GM21423 (cell line): Measurements from ENCODE around the gene ING1.
"Not testable (repeated sequence)": the region's sequence is repeated elsewhere in the genome, so short reads cannot be mapped to it uniquely, and the experiment has no call there.

ENCODE experiments used
- ATAC-seq: cut with Tn5 transposase; IDR thresholded peaks from one replicate; pipeline ENCODE4 v1.9.1; 2021; ENCODE audit warnings: mild to moderate bottlenecking, moderate library complexity; ENCODE audit not compliant: unreplicated experiment

ING1 gene

GRCh38 chr13:110713981-110714796 lies 689 bp downstream of the ING1 start:
- ATAC-seq = no peak

DNA sequence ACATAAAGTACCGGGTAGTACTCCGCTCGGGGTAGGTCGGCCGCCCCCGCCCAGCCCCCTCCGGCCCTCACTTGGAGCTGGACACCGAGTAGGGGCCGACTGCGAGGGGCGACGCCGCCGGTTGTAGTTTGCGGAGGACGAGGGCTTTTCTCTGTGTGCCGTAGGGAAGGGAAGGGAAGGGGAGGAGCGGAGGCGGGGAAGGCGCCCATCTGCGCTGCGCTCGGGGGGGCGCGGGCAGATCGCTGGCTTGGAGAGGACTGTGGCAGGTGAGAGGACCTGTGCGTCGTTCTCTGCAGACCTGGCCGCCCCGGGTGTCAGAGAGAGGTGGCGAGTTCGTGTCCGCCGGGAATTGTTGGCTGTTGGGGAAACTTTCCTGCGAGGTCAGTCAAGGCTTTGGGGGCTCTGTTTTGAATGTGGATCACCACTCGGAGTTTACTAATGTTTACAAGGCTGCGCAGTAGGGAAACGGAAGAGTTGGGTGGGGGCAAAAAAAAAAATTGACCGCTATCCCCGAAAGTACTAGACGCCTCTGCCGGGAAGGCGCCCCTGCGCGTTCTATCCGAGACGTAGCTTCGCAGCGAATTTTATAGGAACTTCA lies 1.4 kb downstream of the ING1 start:
- ATAC-seq = no peak

- peak; percentile 50 for ATAC-seq
Observed at GRCh38 chr13:110715395-110716246, 2.1 kb downstream of the ING1 start.

GRCh38 chr13:110716247-110716515 lies 2.7 kb downstream of the ING1 start:
- ATAC-seq = no peak

- ATAC-seq = no peak
Observed at GRCh38 chr13:110719036-110719710, 5.7 kb downstream of the ING1 start.

DNA sequence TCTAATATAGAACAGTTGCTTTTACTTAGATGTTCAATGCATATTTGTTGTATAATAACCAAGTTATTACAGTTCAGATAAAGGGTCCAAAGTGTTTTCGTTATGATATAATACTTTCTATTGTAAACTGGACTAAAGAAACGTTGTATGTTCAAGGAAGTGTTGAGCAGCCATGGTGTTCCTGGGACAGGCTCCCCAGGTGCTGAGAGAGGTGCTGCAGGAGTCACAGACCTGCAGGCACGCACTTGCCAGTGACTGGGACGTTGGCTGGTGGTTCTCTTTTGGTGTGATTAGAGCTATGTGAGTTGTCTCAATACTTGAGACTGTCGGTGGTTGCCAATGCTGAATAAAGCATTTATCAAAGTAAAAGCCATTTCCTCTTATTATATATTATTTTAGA lies 9.5 kb downstream of the ING1 start:
- no peak for ATAC-seq

DNA sequence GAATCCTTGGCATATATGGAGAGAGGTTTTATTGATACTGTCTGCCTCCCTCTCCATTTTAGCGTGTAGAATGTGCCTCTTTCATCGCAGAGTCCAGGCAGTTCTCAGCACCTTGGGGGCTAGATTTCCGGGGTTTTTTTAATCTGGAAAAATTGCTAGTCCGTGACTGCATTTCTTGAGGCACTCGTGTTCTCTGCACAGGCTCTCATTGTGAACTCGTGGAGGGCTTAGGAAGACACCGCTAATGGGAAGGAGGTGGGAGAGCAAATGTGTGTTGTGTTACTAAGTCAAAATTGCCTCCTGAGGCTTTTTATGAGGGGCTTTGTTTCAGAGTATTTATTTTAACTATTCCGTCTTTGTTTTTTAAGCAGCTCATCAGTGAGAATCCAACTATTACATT lies 10.1 kb downstream of the ING1 start:
- ATAC-seq = no peak

GRCh38 chr13:110726153-110726552 lies 12.7 kb downstream of the ING1 start:
- ATAC-seq = not testable (repeated sequence)

- ATAC-seq = no peak
Observed at GRCh38 chr13:110726726-110727125, 13.2 kb downstream of the ING1 start.

DNA sequence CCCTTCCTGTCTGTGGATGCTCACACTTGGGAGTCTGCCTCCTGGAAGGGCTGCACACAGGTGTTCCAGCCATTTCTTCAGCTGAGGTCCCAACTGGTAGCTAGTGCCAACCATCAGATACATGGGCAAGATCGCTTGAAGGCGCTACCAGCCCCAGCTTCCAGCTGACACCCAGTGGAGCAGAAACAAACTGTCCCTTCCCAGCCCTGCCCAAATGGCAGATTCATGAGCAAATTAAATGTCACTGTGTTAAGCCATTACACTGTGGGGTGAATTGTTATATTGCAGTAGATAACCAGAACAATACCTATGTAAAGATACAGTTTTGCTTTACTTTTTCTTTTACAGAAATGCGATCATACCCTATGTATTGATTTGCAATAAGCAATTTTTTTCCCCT lies 17.6 kb downstream of the ING1 start:
- ATAC-seq = no peak

DNA sequence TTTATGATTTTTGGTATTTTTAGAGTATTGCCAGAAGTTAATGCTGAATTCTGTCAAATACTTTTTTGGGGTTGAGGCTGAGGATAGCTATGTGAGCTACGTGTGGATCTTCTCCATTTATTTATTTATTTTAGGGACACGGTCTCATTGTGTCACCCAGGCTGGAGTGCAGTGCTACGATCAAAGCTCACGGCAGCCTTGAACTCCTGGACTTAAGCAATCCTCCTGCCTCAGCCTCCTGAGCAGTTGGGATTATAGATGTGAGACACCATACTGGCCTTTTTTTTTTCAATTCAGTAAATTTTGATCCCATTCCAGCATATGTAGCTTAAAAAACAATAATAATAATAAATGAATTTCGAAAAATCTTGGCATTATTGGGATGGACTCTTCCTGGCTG lies 21.1 kb downstream of the ING1 start:
- no peak for ATAC-seq

GRCh38 chr13:110737555-110737954 lies 24.1 kb downstream of the ING1 start:
- no peak for ATAC-seq

GRCh38 chr13:110743687-110744086 lies 30.2 kb downstream of the ING1 start:
- ATAC-seq = no peak

DNA sequence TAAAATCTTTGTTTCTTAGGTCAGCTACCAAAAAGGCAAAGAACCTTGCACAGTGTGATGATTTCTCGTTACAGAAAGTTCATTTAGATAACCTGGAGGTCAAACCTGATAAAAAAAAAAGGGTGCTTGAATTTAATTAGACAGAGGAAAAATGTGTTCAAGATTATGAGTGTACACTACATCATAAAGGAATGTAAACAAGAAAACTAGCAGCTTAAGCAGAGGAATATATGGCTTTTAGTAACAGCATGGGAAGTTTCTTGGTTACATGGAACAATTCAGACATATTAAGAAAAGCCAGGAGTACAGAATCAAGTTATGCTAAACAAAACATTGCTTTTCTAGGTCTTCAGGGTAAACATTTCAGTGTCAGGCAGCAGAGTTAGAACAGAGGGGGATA lies 32.9 kb downstream of the ING1 start:
- no peak for ATAC-seq

DNA sequence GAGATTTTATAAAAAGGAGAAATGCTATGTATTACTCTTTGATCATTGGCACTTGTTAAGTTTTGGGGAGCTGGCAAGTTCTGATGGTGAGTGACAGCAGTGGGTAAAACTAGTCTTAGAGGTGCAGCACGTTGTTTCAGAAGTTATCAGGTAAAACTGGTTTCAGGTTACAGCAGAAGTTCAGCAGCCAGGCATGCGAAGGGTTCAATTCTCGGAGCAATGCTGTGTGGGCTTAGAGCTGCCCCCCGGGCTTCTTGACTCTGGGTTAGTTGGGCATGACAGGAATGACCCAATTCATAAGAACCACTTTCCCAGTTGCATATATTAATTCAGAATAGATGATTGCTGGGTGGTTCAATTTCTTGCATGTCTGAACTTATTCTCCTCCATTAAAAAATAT lies 34.8 kb downstream of the ING1 start:
- no peak for ATAC-seq

DNA sequence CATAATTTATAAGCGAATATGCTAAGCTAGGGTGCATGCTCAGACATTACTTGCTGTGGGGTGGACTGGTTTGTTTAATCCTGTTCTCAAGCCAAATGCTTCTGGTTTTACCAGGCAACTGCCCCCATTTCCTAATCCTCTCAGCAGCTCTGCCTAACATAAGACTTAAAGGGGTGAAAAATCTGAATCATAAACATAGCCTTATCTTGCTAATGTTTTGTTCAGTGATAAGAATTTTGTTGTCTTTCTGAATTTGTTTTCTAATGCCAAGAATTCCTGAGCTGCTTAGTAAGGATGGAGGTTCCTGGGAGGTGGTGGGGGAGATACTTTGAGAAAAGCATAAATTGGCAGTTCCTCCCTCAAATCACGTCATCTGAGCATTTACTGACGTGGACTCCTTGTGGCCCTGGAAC lies 42.7 kb downstream of the ING1 start:
- no peak for ATAC-seq

GRCh38 chr13:110757296-110757695 lies 43.8 kb downstream of the ING1 start:
- no peak for ATAC-seq

DNA sequence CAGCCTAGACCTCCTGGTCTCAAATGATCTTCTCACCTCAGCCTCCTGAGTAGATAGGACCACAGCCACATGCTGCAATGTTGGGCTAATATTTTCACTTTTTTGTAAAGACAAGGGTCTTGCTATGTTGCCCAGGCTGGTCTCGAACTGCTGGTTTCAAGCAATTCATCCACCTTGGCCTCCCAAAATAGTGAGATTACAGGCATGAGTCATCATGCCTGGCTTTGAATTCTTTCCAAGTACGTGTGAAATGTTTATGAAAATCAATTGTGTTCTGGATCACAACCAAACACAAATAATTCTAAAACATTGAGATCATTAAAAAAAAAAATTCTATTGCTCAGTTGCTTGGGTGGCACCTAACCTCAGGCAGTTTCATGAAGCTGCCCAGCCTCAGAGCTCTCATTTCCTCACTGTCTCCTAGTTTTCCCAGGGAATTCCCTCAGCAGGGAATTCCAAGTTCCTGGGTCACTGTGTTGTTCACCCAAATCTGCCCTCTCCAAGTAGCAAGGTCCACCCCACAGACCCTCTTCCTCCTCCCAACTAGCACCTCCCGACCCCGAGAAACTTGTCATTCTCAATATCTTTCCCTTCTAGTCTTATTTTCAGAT lies 44.8 kb downstream of the ING1 start:
- ATAC-seq = no peak

- no peak for ATAC-seq
Observed at GRCh38 chr13:110759710-110760109, 46.2 kb downstream of the ING1 start.

GRCh38 chr13:110760611-110761010 lies 47.1 kb downstream of the ING1 start:
- no peak for ATAC-seq
